Measurements from ENCODE around the gene APOA5.
"Not testable (repeated sequence)": the region's sequence is repeated elsewhere in the genome, so short reads cannot be mapped to it uniquely, and the experiment has no call there.

GRCh38 chr11:116834535-116835041, 42.9 kb upstream of the APOA5 start:
- TF ChIP-seq, protein P1, sequence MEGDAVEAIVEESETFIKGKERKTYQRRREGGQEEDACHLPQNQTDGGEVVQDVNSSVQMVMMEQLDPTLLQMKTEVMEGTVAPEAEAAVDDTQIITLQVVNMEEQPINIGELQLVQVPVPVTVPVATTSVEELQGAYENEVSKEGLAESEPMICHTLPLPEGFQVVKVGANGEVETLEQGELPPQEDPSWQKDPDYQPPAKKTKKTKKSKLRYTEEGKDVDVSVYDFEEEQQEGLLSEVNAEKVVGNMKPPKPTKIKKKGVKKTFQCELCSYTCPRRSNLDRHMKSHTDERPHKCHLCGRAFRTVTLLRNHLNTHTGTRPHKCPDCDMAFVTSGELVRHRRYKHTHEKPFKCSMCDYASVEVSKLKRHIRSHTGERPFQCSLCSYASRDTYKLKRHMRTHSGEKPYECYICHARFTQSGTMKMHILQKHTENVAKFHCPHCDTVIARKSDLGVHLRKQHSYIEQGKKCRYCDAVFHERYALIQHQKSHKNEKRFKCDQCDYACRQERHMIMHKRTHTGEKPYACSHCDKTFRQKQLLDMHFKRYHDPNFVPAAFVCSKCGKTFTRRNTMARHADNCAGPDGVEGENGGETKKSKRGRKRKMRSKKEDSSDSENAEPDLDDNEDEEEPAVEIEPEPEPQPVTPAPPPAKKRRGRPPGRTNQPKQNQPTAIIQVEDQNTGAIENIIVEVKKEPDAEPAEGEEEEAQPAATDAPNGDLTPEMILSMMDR (IDR thresholded peaks at IDR 0.05), result not testable (repeated sequence)
- not testable (repeated sequence) for TF ChIP-seq POLR2A, EP300, POLR2AphosphoS5 (IDR thresholded peaks at IDR 0.05)
